GM18909 (cell line): ENCODE results near the gene ZNF454.

Source experiments
- ATAC-seq: cut with Tn5 transposase; IDR thresholded peaks from one replicate; pipeline ENCODE4 v1.9.1; 2021; ENCODE audit warnings: mild to moderate bottlenecking; ENCODE audit not compliant: unreplicated experiment, poor library complexity

Gene ZNF454

GRCh38 chr5:178992291-178992895 lies 51.4 kb downstream of the ZNF454 start:
- no peak for ATAC-seq

GRCh38 chr5:178993236-178993765 lies 52.3 kb downstream of the ZNF454 start:
- ATAC-seq, result no peak

GRCh38 chr5:178993955-178994579 lies 53.1 kb downstream of the ZNF454 start:
- ATAC-seq, result no peak

DNA sequence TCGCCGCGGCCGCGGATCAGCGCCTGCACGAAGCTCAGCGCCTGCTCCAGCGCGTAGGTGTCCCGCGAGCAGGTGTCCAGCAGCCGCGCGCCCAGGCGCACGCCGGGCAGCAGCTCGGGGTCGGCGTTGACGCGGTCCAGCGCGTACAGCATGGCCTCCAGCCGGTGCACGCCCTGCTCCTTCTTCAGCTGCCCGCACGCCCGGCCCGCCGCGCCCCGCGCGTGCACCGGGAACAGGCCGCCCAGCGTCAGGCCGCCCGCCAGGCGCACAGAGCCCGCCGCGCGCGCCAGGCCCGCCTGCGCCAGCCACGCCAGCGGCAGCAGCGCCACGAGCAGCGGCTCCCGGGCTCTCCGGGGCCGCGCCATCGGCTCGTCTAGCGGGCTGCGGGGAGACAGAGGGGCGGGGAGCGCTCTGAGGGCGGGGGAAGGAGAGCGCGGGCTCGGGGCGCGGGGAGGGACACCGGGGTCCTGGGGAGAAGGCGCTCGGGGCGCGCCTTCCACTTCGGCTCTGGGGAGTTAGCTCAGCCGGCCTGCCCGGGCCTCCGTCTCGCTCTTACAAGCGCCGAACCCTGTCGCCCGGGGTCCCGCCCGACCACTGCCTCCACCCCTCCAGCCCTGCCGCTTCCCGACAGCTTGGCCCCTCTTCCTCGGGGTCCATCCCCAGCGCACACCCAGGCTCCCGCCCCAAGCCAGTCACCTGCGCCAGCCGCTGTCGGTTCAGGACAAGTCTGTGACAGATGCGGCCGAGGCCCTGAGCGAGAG lies 53.8 kb downstream of the ZNF454 start, which contains the start of gene GRM6:
TSS of gene GRM6 (minus strand) at position 741 of the 761 bp plus-strand sequence. CDS start at position 365, 376 bp downstream.
- no peak for ATAC-seq

- ATAC-seq, result no peak
These were observed 54.3 kb downstream of the ZNF454 start for GRCh38 chr5:178995341-178995690.

GRCh38 chr5:178996156-178996555 lies 55.2 kb downstream of the ZNF454 start:
- no peak for ATAC-seq

GRCh38 chr5:178997191-178997590 lies 56.2 kb downstream of the ZNF454 start:
- no peak for ATAC-seq

GRCh38 chr5:178998441-178998840 lies 57.4 kb downstream of the ZNF454 start:
- ATAC-seq, result no peak

DNA sequence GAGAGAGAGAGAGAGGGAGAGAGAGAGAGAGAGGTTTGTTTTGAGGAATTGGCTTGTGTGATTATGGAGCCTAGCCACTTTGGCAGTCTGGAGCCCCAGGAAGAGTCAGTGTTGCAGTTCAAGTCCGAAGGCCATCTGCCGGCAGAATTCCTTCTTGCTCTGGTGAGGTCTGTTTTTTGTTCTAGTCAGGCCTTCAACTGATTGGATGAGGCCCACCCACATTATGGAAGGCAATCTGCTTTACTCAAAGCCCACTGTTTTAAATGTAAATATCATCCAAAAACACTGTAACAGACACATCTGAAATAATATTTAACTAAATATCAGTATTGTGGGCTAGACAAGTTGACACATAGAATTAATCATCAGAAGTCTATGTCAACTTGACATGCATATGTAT lies 65.6 kb downstream of the ZNF454 start:
- no peak for ATAC-seq

- ATAC-seq, result no peak
These were observed 67.7 kb downstream of the ZNF454 start for GRCh38 chr5:179008667-179009066.
